SK-N-SH (cell line): ENCODE results near the gene CCNC. TPM values are rescaled to one million over a fixed set of nuclear protein-coding genes. Genes with fewer than 3 reads are reported as not detected.

ENCODE experiments used
- CTCF ChIA-PET: fragments of 300-600, 350-600 bp; formaldehyde crosslinking; extraction: SDS; loops from one replicate; lab custom pipeline; 2021; lab: Yijun Ruan, JAX
- POLR2A ChIA-PET: fragments of 350-600 bp; sonication (Branson Sonifier 250); formaldehyde crosslinking; extraction: SDS; loops from one replicate; lab custom pipeline; 2020; ENCODE audit warnings: antibody characterized with exemption, inconsistent platforms; lab: Yijun Ruan, JAX
- DNase-seq: peaks from one replicate; pipeline ENCODE4 v3.0.0; 2012
- H2AFZ ChIP-seq: fragments of 200-600 bp; sonication (generic); 2 replicates; pipeline ENCODE4 v1.8.1; 2016; ENCODE audit warnings: antibody characterized with exemption, mild to moderate bottlenecking, low read depth
- H3F3A ChIP-seq: fragments of 200-600 bp; sonication (generic); replicated peaks from 2 replicates; pipeline ENCODE3; 2016; ENCODE audit warnings: antibody characterized with exemption, mild to moderate bottlenecking; ENCODE audit not compliant: insufficient read depth
- H3K27ac ChIP-seq, 2 experiments: fragments of 200-500 bp in 1 of 2; fragments of 200-600 bp in 1 of 2; sonication (Bioruptor generic) in 1 of 2; sonication (generic), shearing (Covaris generic) in 1 of 2; 2 replicates each; pipeline versions ENCODE4 v1.5.1 to v1.6.1; 2014 to 2016; ENCODE audit warnings: low read depth in 2 of 2, inconsistent platforms in 1 of 2, low read length in 1 of 2, mild to moderate bottlenecking in 1 of 2, mixed read lengths in 1 of 2
- H3K27me3 ChIP-seq: fragments of 200-600 bp; sonication (generic), shearing (Covaris generic); 2 replicates; pipeline ENCODE4 v1.6.1; 2016; ENCODE audit warnings: mixed run types; ENCODE audit not compliant: insufficient read depth
- H3K36me3 ChIP-seq, 2 experiments: fragments of 200-500 bp in 1 of 2; fragments of 200-600 bp in 1 of 2; sonication (Bioruptor generic) in 1 of 2; sonication (generic) in 1 of 2; replicated peaks in 1 of 2; 2 replicates each; pipeline versions ENCODE3 to v1.5.1; 2014 to 2016; ENCODE audit warnings: low read length in 1 of 2, mild to moderate bottlenecking in 1 of 2; ENCODE audit not compliant: insufficient read depth in 2 of 2, control insufficient read depth in 1 of 2
- H3K4me1 ChIP-seq, 2 experiments: fragments of 200-500 bp in 1 of 2; fragments of 200-600 bp in 1 of 2; sonication (Bioruptor generic) in 1 of 2; sonication (generic), shearing (Covaris generic) in 1 of 2; 2 replicates each; pipeline versions ENCODE4 v1.5.1 to v1.6.1; 2014 to 2016; ENCODE audit warnings: low read depth in 1 of 2, low read length in 1 of 2, mixed run types in 1 of 2; ENCODE audit not compliant: insufficient read depth in 2 of 2, control insufficient read depth in 1 of 2
- H3K4me2 ChIP-seq: fragments of 200-600 bp; sonication (generic), shearing (Covaris generic); 2 replicates; pipeline ENCODE4 v1.6.1; 2017; ENCODE audit warnings: mixed run types
- H3K4me3 ChIP-seq, 2 experiments: fragments of 200-500 bp in 1 of 2; fragments of 200-600 bp in 1 of 2; sonication (Bioruptor generic) in 1 of 2; sonication (generic), shearing (Covaris generic) in 1 of 2; 2 replicates each; pipeline versions ENCODE4 v1.5.1 to v1.8.1; 2014 to 2016; ENCODE audit warnings: low read depth in 2 of 2, inconsistent platforms in 1 of 2, low read length in 1 of 2, mild to moderate bottlenecking in 1 of 2, mixed read lengths in 1 of 2, moderate library complexity in 1 of 2
- H3K79me2 ChIP-seq: fragments of 200-600 bp; sonication (generic); 2 replicates; pipeline ENCODE4 v1.8.1; 2017; ENCODE audit warnings: mild to moderate bottlenecking; ENCODE audit not compliant: insufficient read depth
- H3K9ac ChIP-seq: fragments of 200-600 bp; sonication (generic); 2 replicates; pipeline ENCODE4 v1.6.1; 2017; ENCODE audit warnings: mixed run types
- H3K9me2 ChIP-seq: fragments of 200-600 bp; sonication (generic); 2 replicates; pipeline ENCODE4 v1.6.1; 2017; ENCODE audit warnings: mixed run types
- H3K9me3 ChIP-seq: fragments of 200-600 bp; sonication (generic); 2 replicates; pipeline ENCODE4 v1.6.1; 2017; ENCODE audit warnings: mixed run types, mild to moderate bottlenecking, moderate library complexity
- H4K20me1 ChIP-seq: fragments of 200-600 bp; sonication (generic); 2 replicates; pipeline ENCODE4 v1.6.1; 2017; ENCODE audit warnings: mild to moderate bottlenecking, mixed run types; ENCODE audit not compliant: insufficient read depth
- FOSL2 ChIP-seq: IDR thresholded peaks from 2 replicates; pipeline ENCODE4 v1.4.0; 2012; ENCODE audit warnings: low read depth, mild to moderate bottlenecking, moderate library complexity, borderline replicate concordance
- FOXJ3 ChIP-seq: sonication (generic); formaldehyde crosslinking; IDR thresholded peaks from 2 replicates; pipeline ENCODE4 v1.5.1; 2020; ENCODE audit warnings: mild to moderate bottlenecking, missing genetic modification reagents
- GATA2 ChIP-seq: sonication (generic); formaldehyde crosslinking; IDR thresholded peaks from 2 replicates; pipeline ENCODE4 v1.5.0; 2020; ENCODE audit warnings: mild to moderate bottlenecking, missing genetic modification reagents
- MEF2A ChIP-seq: IDR thresholded peaks from 2 replicates; pipeline ENCODE4 v1.4.0; 2012; ENCODE audit warnings: low read depth, borderline replicate concordance
- RCOR1 ChIP-seq: fragments of 150-350 bp; IDR thresholded peaks from 2 replicates; pipeline ENCODE4 v1.6.1; 2017; ENCODE audit warnings: antibody characterized with exemption, low read length
- SMC3 ChIP-seq: IDR thresholded peaks from 2 replicates; pipeline ENCODE4 v1.6.1; 2012; ENCODE audit warnings: low read depth, low read length, improper control_type of control experiment
- WGBS: methylation state at CpG from one replicate; pipeline ENCODE4 v1.1.6; 2017; ENCODE audit warnings: low lambda C conversion rate; 5-methylcytosine and 5-hydroxymethylcytosine counted together
- polyA plus RNA-seq, 3 experiments: library from polyadenylated mRNA; depleted of rRNA; stranded (reverse); fragments of >200 nt; gene quantifications; 2 replicates each; pipeline ENCODE4 v1.2.3, GENCODE V29; 2012
- TF ChIP-seq, protein P1 (sequence below): IDR thresholded peaks from 2 replicates; pipeline ENCODE4; 2012
- TF ChIP-seq, protein P2 (sequence below): IDR thresholded peaks from 2 replicates; pipeline ENCODE4 v1.4.0; 2012; ENCODE audit warnings: low read depth, borderline replicate concordance
- TF ChIP-seq, protein P3 (sequence below): fragments of 150-350 bp; IDR thresholded peaks from 2 replicates; pipeline ENCODE4 v1.6.1; 2017; ENCODE audit warnings: antibody characterized with exemption, low read length, low read depth, borderline replicate concordance
- TF ChIP-seq, protein P4 (sequence below): fragments of 150-350 bp; IDR thresholded peaks from 2 replicates; pipeline ENCODE4 v1.6.1; 2016; ENCODE audit warnings: mild to moderate bottlenecking, low read depth, low read length

Gene CCNC
- polyA plus RNA-seq, 1 of the 3 experiments (the other 2 are of a cell fraction) = 16.0 TPM

DNA sequence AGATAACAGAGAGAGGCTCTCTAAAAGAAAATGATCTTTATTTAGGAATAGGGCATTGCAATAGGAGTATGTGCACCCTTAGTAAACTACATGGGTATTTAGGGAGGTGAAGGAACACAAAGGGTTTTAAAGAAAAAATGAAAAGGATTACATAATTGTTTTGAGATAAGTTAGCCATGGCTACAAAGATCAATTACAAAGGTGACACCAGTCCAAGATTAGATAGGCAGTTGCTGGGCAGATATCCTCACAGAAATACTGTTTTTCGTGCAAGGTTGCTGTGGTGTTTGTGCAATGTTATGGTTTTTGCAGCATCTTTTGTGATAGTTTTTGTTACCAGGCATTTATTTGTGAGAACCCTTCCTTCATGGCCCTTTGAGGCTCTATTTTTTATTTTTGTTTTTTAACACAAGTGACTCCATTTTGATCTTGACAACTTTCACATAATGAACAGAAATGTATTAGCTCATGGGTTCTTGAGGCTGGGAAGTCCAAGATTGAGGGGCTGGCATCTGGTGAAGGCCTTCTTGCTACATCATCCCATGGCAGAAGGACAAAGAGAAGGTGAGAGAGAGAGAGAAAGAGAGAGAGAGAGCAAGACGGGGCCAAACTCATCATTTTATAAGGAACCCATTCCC lies 5.6 kb upstream of the CCNC start:
- DNase-seq = no peak
- TF ChIP-seq FOXJ3 = no peak
- TF ChIP-seq, protein P1, sequence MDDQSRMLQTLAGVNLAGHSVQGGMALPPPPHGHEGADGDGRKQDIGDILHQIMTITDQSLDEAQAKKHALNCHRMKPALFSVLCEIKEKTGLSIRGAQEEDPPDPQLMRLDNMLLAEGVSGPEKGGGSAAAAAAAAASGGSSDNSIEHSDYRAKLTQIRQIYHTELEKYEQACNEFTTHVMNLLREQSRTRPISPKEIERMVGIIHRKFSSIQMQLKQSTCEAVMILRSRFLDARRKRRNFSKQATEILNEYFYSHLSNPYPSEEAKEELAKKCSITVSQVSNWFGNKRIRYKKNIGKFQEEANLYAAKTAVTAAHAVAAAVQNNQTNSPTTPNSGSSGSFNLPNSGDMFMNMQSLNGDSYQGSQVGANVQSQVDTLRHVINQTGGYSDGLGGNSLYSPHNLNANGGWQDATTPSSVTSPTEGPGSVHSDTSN = no peak
- TF ChIP-seq, protein P2, sequence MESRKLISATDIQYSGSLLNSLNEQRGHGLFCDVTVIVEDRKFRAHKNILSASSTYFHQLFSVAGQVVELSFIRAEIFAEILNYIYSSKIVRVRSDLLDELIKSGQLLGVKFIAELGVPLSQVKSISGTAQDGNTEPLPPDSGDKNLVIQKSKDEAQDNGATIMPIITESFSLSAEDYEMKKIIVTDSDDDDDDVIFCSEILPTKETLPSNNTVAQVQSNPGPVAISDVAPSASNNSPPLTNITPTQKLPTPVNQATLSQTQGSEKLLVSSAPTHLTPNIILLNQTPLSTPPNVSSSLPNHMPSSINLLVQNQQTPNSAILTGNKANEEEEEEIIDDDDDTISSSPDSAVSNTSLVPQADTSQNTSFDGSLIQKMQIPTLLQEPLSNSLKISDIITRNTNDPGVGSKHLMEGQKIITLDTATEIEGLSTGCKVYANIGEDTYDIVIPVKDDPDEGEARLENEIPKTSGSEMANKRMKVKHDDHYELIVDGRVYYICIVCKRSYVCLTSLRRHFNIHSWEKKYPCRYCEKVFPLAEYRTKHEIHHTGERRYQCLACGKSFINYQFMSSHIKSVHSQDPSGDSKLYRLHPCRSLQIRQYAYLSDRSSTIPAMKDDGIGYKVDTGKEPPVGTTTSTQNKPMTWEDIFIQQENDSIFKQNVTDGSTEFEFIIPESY = no peak
- TF ChIP-seq MEF2A = no peak
- TF ChIP-seq, protein P3, sequence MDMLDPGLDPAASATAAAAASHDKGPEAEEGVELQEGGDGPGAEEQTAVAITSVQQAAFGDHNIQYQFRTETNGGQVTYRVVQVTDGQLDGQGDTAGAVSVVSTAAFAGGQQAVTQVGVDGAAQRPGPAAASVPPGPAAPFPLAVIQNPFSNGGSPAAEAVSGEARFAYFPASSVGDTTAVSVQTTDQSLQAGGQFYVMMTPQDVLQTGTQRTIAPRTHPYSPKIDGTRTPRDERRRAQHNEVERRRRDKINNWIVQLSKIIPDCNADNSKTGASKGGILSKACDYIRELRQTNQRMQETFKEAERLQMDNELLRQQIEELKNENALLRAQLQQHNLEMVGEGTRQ = no peak
- no peak for TF ChIP-seq RCOR1
- no peak for TF ChIP-seq SMC3
- TF ChIP-seq FOSL2 = no peak
- TF ChIP-seq, protein P4, sequence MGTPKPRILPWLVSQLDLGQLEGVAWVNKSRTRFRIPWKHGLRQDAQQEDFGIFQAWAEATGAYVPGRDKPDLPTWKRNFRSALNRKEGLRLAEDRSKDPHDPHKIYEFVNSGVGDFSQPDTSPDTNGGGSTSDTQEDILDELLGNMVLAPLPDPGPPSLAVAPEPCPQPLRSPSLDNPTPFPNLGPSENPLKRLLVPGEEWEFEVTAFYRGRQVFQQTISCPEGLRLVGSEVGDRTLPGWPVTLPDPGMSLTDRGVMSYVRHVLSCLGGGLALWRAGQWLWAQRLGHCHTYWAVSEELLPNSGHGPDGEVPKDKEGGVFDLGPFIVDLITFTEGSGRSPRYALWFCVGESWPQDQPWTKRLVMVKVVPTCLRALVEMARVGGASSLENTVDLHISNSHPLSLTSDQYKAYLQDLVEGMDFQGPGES = no peak
- TF ChIP-seq GATA2 (CRISPR knock-in tag) = no peak
- H3K4me1 ChIP-seq = no peaks in the 10 kb centered on the region
- 63% methylated on average over 2 of the region's 2 CpGs for WGBS
- no peaks in the 10 kb centered on the region for H3F3A ChIP-seq
- H3K36me3 ChIP-seq = no peaks in the 10 kb centered on the region
- H4K20me1 ChIP-seq = no peaks in the 10 kb centered on the region
- ChIA-PET POLR2A (no interaction called here), CTCF (interaction anchor here (2.7 kb wide), 1 partner anchor 15 kb away, joined by 13 read pairs; no protein-coding TSS in a partner anchor)
- no peaks in the 10 kb centered on the region for H3K9me2 ChIP-seq
- H2AFZ ChIP-seq = no peak overlapping the region
- no peak overlapping the region for H3K27ac ChIP-seq
- no peak overlapping the region for H3K4me2 ChIP-seq
- H3K9ac ChIP-seq = no peak overlapping the region
- no peak overlapping the region for H3K4me3 ChIP-seq
- H3K79me2 ChIP-seq = no peaks in the 10 kb centered on the region
- H3K27me3 ChIP-seq = no peaks in the 10 kb centered on the region
- H3K9me3 ChIP-seq = no peaks in the 10 kb centered on the region
